ENCODE data around the gene SCN4B.
"Not testable (repeated sequence)": the region's sequence is repeated elsewhere in the genome, so short reads cannot be mapped to it uniquely, and the experiment has no call there.

Gene SCN4B, protein sequence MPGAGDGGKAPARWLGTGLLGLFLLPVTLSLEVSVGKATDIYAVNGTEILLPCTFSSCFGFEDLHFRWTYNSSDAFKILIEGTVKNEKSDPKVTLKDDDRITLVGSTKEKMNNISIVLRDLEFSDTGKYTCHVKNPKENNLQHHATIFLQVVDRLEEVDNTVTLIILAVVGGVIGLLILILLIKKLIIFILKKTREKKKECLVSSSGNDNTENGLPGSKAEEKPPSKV

DNA sequence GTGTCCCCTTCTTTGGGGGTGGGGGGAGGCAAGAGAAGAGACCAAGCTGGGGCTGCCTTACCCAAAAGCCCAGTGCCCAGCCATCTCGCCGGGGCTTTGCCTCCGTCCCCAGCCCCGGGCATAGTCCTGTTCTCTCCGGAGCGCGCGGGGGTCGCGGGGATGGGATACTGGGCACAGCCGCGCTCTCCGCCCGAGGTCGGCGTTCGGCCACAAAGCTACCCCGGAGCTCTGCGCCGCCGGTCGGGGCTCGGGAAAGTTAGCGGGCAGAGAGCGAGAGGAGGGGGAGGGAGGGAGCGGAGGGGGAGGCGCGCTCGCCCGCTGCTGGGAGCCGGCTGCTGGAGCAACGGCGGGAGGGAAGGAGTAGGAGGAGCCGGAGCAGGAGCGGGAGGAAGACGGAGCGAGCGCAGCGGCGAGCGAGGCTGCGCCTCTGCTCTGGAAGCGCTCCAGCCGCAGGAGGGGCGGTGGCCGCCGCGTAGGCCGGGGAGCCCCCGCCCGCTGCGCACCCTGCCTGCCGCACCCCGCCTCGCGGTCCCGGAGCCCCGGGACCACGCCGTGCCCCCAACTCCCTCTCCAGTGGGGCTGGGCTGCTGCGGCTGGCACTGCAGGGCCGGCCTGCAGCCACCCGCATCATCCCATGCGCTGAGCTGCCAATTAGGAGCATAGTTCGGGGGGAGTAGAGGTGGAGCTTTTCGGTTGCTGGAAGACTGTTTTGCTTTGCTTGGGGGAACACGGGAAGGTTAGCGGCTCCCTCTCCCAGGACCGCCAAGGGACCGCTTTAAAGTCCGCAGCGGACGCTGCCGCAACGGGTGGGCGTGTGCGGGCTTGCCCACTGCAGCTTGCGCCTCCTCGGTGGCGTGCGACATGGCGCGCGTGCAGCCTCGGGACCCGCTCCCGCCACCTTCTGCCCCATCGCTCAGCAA is at the start of gene SCN4B:
Gene SCN4B (minus strand): TSS at position 272 of the 920 bp plus-strand sequence. CDS start 150 bp downstream, at position 122.
- DNase-seq (ENCODE audit: low spot score): no peak

DNA sequence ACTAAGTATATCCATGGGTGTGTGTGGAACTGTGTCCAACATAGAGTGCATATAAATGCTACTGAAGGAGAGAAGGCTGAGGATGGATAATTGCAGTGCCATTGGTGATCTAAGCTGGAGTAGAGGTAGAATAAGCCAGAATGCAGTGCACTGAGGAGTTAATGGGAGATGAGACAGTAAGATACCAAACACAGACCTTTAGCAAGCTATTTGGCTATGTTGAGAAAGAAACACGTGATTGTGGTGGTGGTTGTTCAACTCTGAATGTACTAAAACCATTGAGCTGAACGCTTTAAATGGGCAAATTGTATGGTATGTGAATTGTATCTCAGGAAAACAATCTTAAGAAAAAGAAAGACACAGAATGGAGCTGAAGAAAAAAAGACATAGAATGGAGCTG is 49.3 kb upstream of the SCN4B start:
- DNase-seq (ENCODE audit: low spot score): no peak

DNA sequence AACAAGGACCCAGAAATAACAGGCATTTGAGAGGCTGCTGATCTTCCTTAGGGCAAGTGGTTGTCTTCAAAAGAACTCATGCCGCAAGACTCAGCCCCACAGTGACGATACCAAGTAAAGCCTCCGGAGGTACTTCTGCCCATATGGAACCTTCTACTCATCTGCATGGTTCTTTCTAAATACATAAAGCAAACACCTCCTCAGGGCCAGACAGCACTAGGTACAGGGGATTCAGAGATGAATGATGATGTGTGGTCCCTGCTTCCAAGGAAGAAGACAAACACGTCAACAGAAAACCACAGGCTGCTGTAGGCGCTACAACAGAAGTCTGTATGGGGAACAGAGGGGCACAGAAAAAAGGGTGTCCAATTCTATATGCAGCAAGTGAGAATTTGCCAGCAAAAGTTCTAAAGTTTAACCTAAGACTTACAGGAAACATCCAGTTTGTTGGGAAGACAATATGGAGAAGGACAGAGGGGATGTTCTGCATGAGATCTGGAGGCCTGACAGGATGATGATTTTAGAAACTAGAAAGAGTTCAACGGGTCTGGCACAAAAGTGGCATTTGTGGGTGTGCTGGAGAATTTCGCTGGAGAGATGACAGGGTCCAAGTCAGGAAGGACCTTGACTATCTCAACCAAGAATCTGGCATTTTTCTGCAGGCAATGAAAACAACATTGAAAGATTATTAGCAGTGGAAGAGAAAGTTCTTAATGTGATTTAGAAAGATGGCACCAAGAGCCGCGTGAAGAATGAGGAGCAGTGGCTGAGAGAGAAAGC is 48.5 kb upstream of the SCN4B start:
- no peak for DNase-seq (ENCODE audit: low spot score)

DNA sequence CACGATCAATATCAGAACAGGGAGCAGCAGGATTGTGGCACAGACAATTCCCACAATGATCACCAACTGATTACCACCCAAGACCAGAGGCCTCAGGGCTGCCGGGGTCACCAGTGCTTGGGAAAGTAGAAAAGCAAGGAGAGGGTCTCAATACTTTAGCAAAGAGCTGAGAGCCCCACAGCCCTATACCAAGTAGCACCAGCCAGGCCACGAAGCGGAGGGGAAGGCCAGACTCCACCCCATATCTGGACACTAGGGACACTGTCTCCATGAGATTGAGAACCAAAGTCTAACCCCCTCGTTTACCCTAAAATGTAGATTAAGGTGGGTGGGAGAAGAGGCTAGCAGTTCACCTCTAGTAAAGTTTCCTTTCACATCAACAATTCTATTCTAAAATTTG is 47.9 kb upstream of the SCN4B start:
- no peak for DNase-seq (ENCODE audit: low spot score)

DNA sequence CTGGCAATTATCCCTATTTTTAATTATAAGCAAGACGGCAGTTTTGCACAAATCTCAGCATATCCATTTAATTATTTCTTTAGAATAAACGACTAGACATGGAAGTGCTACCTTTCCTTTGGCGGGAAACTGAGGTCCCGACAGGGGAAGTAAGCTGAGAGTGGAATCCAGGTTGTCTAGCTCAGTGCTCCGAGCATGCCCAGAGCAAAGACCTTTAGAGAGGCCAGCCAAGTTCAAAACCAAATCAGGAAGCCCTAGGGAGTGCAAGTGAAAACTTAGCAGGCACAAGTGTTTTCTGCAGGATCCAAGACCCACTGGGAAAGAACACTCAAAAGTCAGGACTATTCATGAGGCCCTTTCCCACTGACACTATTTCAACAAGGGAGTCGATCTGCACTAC is 46.5 kb upstream of the SCN4B start:
- DNase-seq (ENCODE audit: low spot score): no peak

DNA sequence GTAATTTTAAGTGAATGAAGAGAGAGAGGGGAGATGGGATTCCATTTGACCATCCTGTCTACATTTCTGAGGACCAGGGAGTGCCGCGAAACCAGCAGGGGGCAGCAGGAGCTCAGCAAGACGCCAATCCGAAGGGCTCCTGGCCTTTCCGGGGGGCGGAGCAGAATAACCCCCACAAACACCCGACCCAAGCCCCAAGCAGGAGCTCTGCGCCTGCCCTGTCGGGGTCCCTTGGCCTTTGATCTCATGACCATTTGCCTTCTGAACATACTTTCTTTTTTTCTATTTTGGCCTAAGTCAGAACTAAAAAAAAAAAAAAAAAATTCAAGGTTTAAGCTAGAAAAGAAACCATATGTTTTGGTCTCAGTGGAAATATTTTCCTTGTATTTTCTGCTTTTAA is 45.7 kb upstream of the SCN4B start:
- peak; percentile 81 for DNase-seq (ENCODE audit: low spot score)

DNA sequence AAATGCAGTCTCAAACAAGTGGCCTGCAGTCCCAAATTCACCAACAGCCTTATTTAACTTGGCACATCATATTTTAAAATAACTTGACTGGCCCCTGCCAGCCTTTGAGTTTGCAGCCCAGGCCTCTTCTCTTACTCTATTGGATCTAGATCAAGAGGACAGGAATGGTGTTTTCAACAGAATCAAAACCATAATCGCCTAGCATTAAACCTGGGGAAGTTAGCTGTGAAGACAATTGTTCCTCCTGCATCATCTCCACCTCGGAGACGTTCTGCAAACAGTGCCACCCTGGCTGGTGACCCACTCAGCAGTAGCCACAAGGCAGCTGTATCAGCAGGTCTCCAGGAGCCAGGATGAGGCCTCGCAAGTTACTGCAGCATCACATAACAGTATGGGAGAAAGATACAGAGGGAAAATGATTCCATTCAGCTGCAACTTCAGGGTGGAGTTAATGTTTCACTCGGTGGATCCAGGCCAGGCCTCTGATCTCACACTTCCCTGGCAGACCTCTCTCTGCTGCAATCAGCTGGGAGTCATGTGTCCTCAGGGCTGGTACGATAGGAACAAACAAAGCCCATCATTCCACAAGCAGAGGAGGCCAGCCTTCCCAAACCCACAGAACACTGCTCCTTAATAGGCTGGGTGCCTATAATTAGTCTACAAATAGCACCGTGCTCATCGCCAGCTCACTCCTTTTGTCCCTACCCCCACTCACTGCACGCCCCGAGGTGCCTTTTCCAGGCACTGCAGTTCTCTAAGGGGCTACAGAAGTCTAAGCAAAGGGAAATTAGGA is 42.4 kb upstream of the SCN4B start:
- DNase-seq (ENCODE audit: low spot score): no peak

DNA sequence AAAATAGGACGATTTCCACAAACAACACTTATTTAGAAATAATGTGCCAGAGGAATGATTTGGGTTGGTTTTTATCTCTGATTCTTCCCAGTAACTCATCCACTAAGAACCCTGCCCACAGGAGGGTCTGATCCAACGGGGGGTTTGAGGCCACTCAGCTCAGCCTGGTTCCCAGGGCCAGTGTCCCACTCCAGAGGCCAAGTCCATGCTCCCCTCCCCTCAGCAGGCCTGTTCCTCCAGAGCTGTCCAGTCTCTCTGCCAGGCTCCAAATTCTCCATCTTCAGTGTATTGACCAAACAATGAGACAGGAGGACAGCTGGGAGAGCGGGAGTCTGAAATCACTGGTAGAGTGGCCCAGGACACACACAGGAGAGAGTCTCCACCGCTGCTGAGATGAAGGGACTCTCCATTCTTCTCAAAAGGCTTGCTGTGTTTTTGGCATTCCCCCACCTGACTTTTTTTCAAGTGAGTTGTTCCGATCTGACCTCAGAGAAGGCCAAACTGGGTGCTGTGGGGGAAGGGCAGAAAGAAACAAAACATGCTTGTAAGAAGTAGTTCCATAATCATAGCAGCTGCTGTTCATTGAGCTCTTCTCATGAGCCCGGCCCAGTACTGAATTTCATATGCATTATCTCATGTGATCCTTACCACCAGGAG is 41.4 kb upstream of the SCN4B start:
- no peak for DNase-seq (ENCODE audit: low spot score)

DNA sequence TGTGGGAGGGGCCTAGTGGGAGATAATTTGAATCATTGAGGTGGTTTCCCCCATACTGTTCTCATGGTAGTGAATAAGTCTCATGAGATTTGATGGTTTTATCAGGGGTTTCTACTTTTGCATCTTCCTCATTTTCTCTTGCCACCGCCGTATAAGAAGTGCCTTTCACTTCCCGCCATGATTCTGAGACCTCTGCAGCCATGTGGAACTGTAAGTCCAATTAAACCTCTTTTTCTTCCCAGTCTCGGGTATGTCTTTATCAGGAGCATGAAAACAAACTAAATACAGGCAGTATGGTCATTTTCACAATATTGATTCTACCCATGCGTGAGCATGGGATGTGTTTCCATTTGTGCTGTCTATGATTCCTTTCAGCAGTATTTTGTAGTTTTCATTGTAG is 40.2 kb upstream of the SCN4B start:
- DNase-seq (ENCODE audit: low spot score): not testable (repeated sequence)

DNA sequence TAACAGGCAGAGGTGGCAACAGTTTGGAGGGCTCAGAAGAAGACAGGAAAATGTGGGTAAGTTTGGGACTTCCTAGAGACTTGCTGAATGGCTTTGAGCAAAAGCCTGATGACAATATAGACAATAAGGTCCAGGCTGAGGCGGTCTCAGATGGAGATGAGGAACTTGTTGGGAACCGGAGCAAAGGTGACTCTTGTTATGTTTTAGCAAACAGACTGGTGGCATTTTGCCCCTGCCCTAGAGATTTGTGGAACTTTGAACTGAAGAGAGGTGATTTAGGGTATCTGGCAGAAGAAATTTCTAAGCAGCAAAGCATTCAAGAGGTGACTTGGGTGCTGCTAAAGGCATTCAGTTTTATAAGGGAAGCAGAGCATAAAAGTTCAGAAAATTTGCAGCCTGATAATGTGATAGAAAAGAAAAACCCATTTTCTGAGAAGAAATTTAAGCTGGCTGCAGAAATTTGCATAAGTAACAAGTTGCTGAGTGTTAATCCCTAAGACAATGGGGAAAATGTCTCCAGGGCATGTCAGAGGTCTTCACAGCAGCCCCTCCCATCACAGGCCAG is 38.4 kb upstream of the SCN4B start:
- not testable (repeated sequence) for DNase-seq (ENCODE audit: low spot score)

DNA sequence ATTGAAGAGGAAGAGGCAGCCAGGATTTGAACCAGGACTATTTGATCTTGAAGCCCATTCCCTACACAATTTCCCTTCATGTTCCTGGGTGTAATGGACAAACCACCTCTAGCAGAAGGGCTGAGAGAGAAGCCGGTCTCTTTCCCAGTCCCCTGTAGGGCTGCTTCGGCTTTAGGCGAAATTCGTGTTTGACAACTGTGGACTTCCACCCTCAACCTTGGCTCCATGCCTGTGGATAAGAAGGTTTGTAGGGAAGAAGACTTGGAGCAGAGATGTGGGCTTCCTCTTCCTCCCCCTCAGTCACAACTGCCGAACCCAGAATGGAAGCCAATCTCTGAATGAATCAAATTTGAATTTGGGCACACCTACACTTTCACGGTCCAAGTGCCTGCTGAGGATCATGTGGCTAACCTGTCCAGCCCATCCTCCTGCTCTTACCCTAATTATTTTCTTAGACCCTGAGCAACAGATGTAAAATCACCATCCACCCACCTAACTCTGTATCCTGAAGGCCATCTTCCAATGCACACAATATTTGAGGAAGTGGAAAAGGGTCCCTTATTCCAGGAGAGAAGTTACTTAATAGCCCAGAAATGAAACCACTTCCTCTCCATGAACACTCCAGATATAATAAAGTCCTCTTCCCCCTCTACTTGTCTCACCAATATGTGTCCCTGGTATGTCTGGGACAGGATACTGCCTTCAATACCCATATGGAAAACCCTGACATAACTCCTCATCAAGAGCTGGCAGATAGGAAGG is 33.9 kb upstream of the SCN4B start:
- no peak for DNase-seq (ENCODE audit: low spot score)

DNA sequence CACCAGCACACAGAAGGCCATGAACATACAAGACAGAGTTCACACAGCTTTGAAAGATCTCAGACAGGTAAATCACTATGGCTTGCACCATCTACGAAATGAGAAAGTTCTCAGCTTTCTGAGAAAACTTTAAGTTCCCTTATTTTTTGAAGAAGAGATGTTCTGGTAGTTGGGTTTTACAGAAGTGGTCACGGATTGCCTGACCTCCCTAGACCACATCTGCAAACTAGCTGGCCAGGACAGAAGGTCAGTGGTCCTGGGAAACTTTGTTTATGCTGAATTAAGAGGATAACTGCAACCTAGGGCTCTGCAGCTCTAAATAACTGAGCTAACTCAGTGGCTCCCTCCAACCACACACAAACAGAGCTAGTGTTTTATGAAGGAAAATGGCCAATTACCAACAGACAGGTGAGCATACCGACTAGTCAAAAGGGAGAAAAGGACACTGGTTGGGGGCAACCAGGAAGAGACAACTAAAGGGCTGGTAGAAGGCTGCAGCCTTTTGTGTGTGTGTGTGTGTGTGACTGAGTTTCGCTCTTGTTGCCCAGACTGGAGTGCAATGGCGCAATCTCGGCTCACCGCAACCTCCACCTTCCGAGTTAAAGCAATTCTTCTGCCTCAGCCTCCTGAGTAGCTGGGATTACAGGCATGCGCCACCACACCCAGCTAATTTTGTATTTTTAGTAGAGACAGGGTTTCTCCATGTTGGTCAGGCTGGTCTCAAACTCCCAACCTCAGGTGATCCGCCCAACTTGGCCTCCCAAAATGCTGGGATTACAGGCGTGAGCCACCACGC is 32.4 kb upstream of the SCN4B start:
- DNase-seq (ENCODE audit: low spot score): no peak

DNA sequence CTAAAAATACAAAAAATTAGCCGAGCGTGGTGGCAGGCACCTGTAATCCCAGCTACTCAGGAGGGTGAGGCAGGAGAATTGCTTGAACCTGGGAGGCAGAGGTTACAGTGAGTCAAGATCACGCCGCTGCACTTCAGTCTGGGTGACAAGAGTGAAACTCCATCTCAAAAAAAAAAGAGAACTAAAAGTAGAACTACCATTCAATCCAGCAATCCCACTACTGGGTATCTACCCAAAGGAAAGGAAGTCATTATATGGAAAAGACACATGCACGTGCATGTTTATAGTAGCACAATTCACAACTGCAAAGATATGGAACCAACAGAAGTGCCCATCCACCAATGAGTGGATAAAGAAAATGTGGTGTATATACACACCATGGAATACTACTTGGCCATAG is 31.1 kb upstream of the SCN4B start:
- DNase-seq (ENCODE audit: low spot score): not testable (repeated sequence)

DNA sequence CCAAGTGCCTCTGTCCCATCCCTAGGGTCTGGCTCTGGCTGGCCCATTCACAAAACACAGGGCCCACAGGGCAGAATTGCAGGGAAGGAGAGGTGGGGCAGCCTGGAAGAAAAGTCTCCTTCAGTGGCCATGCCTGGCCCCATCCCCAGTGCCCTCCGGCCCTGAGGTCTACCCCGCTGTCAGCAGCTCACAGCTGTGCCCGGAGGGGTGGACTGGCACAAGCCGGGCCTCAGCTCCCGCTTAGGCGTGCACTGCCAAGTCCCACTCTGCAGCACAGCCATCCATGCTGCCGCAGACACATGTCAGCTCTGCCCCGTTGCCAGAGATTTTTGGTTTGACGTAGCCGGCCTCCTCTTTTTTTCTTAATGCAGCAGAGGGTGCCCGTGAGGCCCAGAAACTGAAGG is 27.7 kb upstream of the SCN4B start:
- DNase-seq (ENCODE audit: low spot score): peak; percentile 78

DNA sequence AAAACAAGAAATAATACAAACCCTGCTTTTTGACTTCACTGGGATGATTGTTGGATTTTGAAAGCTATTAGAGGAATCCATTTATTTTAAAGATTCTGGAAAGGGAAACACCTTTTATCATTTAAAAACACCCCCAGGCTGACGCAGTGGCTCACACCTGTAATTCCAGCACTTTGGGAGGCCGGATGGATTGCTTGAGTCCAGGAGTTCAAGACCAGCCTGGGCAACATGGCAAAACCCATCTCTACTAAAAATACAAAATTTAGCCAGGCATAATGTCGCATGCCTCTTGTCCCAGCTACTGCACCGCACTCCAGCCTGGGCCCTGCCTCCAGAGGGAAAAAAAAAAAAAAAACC is 24.1 kb upstream of the SCN4B start:
- no peak for DNase-seq (ENCODE audit: low spot score)

DNA sequence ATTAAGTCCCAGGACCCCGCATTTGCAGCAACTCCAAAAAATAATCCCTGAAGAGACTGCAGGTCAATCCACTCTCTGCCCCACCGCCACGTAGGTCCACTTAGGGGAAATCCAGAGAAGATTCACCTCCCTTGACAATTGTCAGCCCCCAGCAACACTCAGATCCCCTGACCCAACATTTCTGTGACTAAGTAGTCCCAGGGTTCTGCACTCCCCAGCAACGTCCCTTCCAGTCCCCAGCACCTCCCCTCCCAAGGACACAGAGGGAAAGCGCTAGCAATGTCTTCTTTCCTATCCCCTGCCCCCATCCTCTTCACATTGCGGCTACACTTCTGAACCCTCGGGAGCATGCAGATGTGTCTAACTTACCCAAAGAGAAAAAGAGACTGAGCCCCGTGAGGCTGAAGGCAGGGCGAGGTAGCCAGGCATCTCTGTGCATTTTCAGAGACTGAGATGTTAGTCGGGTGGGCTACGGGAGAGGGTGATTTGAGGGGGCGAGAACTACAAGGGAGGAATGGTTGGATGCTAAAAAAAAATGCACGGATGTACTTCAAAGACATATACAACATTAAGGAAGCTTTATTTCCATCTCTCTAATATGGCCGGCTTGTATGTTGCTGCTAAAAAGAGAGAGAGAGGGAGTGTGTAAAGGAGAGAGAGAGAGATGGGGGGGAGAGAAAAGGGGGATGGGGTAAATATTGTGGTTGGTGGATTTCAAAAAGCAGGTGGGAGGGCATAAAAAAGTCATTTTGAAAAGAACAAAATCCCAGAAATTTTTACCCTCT is 23.6 kb upstream of the SCN4B start, which contains the start of gene SCN2B:
Gene SCN2B (minus strand): TSS at position 647 of the 785 bp plus-strand sequence. CDS start 208 bp downstream, at position 439.
- peak; percentile 34 for DNase-seq (ENCODE audit: low spot score)

DNA sequence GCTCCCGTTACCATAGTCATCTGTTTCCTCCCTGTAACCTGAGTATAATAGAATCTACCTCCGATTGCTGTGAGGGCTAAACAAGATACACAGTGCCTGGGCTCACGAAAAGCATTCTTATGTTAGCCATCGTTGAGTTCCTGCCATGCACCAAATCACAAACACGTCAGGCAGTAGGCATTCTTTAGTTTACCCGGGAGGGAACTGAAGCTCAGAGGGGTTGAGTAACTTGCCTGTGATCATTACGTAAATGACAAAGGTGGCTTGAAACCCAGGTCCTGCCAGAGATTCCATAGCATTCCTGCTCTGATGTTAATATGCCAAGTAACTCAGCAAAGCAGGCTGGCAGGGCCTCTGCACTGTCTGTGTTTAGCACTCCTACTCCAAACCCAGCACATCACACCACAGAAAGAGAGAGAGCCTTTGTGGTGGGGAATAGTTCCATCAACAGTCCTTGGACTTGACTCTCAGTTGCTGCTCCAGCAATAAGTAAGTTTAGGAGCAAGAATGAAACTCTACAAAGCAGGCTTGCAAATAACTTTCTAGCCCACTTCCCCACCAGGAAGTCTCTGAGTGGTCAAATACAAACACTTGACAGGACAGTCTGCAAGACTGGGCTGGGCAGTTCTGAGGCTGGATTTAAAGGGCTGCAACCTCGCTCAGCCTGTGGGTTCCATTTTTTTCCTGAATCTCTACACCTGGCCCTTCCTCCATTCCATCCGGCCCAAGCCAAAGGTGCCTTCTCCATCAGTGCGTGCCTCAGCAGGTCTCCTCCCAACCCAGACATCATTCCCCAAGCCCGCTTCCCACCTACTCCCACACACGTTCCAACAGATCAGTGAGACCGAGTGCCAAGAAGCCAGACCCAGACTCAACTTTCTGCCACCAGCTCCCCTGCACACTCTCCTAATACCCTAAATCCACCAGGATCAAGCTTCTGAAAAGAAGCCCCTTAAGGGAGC is 22.7 kb upstream of the SCN4B start:
- no peak for DNase-seq (ENCODE audit: low spot score)
